GM19043 (cell line): ENCODE data around the gene TBC1D1.

ENCODE experiments used
- ATAC-seq: cut with Tn5 transposase; IDR thresholded peaks from one replicate; pipeline ENCODE4 v1.9.1; 2021; ENCODE audit warnings: low read depth; ENCODE audit not compliant: unreplicated experiment

TBC1D1 gene

DNA sequence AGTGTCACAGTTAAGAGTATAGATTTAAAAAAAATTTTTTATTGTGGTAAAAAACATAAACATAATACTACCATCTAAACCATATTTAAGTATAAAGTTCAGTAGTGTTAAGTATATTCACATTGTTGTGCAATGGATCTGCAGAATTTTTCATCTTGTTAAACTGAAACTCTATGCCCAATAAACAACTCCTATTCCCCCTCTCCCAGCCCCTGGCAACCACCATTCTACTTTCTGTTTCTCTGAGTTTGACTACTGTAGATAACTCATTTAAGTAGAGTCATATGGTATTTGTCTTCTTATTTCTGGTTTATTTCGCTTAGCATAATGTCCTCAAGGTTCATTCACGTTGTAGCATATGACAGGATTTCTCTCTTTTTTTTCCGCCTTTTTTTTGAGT is 181.7 kb downstream of the TBC1D1 start:
- no peak for ATAC-seq

DNA sequence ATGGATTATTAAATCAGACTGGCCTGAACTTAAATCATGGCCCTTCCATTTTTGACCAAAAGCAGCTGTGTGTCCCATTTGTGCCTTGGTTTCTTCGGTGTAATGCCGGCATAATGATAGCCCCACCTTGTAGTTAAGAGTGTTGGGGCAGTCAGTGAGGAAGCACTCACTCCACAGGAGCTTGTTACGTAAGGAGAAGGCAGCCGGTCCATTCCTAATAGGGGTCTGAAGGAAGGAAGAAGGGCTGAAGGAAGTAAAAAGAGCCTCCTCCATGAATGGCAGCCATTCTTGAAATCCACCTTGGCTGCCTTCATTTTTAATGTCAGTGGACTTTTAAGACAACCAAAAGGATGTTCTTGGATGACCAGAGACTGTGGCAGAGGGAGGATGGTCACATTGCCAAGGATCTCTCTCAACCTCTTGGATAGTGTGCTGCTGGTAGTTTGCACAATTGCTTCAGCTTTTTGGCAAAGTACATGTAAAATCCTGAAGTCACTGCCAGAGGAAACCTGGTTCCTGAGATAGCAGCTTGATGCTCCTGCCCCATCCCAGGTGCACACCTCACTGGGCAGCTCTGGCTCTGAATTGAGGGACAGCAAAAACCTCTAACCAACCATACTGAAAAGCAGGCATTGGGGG is 182.8 kb downstream of the TBC1D1 start:
- ATAC-seq = no peak

DNA sequence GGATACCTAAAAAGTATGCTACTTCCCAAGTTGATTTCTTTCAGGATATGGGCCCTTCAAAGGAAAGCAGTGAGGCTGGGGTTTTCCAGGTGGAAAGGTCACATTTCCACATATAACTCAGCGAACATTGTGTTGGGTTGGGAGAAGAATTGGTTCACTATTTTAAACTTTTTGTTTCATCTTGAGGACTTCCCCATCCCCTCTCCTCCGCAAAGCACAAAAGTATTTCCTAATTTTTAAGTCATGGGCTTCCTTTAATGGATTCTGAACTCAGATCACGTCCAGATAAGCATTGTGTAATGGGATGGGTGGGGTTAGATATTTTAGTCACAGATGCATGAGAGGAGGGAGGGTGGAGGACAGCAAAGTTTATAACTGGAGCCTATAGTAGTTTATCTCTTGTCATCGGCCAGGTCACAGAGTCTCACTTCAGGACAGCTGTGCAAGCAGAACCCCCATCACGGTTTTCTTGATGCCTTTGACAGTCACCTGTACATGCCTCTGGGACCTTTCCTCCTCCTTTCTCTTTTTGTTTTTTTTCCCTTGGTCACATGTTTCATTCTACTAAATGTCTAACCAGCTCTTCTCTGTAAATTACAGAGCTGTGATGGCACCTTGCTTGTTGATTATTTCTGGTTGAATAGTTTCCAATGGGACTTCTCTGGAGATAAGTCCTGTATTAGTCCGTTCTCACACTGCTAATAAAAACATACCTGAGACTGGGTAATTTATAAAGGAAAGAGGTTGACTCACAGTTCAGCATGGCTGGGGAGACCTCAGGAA is 184.7 kb downstream of the TBC1D1 start:
- no peak for ATAC-seq

DNA sequence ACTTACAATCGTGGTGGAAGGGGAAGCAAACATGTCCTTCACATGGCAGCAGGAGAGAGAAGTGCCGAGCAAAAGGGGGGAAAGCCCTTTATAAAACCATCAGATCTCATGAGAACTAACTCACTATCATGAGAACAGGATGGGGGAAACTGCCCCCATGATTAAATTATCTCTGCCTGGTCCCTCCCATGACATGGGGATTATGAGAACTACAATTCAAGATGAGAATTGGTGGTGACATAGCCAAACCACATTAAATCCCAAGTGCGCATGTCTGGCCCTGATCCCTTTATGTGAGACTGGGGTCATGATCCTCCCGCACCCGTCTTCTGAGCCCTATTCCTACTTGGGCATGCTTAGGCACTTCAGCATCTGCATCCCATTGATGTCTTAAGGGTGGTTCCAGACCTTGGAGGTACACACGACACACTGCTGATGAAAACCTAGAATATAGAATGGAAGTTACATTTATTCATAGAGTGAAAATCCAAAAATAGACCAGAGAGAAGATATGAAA is 185.3 kb downstream of the TBC1D1 start:
- ATAC-seq = no peak

DNA sequence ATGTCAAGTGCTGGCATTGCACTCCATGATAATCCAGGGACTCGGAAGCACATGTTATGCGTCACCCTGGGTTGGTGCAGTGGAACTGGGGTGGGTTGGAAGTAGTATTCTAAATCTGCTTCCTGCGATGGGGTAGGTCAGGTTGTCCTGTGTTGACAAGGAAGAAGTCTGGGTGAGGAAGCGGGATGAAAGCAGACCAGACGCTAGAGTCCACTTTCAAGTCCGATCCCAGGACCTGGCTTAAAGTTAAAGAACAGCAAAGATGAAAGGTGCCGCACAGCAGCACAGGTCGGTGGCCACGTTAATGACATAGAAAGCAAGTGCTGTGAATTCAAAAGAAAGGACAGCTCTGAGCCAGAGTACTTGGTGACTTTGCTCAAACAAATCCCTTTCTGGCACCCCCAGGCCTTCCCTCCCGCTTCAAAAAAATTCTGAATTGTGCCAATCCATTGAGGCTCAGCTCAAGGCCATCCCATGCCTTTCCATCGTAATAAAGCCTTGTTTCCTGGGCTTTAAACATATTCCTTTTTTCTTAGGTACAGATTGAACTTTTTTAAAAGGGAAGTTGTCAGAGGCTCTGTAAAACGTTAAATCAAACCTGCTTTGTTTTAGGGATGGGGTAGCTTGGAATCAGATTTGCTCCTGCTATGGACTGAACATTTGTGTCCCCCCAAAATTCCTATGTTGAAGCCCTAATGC is 187.1 kb downstream of the TBC1D1 start:
- ATAC-seq = no peak

DNA sequence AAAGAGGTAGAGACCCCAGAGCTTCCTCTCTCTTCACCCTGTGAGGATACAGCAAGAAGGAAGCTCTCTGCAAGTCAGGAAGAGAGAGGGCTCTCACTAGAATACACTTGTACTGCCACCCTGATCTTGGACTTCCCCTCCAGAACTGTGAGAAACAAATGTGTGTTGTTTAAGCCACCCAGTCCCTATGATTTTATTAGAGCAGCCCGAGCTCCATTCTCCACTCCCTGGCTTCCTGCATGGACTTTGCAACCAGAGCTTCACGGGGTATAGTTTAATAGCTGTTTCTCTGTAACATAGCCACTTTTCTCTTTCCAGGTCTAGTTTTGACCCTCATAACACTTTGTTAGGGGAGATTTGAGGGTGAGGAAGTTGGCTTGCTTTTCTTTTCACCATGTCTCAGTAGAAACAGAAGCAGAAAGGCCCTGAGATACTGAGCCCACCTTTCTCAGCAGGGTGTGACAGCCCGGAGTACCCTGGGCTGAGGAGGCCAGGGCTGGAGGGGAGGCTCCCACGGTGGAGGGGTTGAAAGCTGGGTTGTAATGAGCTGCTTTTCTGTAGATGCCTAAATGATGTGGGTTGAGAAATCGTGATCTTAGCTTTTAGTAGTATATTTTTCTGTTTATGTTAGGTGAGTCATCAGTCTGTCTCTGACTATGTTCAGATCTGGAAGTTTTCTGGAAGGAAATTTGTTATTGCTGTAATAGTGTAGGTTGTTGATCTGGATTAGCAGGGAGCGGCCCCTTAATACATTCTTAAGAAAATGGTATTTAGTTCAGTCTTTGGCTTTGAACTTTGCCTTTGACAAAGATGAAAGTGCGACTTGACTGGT is 187.9 kb downstream of the TBC1D1 start:
- no peak for ATAC-seq

DNA sequence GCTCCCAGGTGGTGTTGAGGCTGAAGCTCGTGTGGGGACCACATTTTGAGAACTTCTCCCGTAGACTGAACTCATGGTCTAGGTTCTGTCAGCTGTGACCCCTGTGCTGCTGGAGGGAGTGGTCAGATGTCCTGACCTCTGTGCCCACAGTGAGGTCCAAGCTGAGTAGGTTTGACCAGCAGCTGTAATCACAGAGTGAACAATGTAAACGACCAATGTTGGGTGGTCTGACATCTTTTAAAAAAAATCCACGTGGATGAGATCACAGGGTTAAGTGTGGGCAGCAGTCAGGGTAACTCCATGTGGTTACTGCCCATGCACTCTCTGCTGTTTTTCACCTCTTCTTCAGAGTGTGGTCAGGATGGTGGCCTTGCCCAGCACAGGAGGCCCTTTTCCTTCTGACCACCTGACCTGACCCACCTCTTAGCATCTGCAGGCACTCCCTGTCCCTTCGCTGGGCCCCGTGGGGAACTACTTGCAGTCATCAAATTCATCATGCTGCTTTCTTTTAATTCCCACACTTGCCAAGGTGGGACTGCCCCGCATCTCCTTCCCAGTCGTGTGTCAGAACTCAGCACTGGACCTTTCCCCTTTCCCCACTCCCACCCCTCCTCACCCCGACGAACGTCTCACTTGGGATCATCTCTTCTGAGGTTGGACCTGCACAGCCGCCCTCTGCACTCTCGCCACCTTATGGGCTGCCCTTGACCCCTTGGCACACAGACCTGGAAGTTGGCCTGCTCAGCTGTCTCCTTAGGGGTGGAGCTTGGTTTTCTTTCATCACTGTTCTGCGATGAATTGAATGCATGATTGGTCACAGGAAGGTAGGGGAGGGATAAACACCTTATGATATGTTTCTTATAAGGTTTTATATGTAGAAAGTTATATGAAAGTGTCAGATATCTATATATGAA is 189.4 kb downstream of the TBC1D1 start:
- ATAC-seq = no peak

DNA sequence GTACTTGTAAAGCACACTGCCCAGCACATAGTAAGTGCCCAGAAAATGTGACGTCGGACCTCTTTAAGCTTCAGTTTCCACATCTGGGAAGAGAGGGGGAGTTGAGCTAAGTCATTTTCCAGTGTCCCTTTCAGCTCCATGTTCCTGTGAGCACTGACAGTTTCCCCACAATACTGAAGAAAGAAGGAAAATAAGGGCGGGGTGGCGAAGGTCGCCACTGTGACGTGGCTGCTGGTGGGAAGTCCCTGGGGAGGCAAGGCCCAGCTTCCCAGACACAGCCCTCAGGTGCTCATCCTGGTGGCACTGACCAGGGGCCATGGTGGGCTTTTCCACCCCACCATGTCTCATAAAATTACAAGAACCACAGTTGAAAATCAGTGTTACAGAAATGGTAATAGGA is 191.1 kb downstream of the TBC1D1 start:
- no peak for ATAC-seq

DNA sequence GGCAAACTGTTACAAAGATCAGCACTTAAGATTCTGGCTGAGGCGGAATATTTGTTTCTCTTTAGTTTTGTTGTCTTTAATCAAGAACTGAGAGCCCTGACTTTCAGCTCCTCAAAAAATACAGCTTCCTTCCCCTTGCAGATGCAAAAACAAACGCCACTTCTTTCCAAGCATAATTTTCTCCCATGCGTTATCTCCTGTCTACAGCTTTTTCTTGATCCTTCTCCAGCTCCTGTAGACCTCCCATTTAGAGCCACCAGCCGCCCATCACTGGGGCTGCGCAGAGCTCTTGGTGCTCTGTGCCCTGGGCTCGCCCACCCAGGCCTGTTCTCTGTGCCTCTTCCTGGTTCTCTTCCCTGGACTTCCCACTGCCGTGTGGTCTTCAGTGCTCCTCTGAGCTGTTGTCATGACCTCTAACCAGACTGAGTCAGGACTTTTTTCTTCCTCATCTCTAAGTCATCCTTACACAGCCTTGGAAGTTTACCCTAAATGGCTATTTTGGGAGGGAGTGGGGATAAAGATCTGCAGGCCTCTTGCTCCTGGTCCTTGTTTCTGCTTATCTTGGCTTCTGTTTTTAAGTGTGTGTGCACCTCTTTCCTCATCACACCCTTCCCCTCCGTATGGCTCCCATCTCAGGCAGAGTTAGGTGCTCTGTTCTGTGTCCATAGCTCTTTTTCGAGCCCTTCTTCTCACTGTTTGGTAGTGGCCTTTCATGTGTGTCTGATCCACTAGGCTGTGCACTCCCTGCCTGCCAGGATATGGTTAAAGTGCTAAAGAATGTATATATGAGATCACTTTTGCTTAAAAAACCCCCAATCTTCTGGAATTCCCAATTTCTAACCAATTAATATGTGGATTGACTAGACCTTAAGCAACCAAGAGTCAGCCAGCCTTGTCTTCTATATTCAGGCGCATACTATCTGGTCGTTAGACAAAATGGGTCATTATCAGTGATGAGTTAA is 191.8 kb downstream of the TBC1D1 start:
- ATAC-seq = no peak

DNA sequence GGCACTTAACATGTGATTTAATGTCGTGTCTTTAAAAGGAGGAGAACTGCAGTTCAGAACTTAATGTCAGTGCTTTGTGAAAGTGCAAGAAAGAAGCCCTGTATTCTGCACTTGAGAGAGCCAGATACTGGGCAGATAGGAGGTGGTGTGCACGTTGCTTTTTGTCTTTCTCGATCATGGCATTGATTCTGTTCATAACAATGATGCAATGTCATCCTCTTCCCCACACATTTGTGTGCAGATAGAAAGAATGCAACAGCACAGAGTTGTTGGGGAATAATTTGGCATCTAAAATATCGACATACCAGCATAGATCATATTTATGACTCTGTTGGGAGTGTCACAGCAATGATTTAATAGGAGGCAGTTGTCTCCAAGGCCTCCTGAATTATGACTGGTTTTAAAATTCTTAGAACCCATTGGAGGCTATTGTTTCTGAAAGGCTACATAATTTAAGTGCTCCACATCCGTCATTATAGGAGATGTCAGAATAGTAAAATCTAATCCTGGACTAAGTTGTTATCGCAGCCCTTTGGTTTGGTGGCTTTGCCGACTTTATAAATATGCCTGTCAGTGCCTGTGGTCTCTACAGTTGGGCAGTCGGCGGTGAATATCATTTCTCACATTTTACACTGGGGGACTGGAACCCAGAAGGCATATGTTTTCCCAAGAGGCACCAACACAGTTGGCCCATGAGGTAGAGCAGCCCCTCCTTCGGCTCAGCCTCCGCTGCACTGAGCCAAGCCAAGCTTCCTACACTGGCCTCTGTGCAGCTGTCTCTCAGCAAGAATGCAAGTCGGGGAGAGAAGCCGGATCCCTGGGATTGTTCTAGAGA is 194.2 kb downstream of the TBC1D1 start:
- no peak for ATAC-seq

DNA sequence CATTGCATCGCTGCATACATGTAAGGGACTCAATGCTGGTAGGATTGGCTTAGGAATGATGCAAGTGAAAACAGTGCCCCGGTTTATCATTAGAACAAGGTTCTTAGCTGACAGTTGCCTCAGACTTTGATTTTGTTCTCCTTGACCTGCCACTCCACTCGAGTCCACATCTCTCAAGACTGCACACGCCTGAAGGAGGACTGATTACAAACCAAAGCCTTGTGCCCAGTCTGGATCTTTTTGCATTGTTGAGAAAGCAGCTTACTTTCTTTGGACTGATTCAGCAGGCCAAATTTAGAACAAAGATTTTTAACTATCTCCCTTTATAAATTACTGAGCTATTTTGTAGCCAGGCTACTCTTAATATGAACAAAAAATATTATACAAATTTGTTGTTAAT is 194.9 kb downstream of the TBC1D1 start:
- ATAC-seq = no peak

DNA sequence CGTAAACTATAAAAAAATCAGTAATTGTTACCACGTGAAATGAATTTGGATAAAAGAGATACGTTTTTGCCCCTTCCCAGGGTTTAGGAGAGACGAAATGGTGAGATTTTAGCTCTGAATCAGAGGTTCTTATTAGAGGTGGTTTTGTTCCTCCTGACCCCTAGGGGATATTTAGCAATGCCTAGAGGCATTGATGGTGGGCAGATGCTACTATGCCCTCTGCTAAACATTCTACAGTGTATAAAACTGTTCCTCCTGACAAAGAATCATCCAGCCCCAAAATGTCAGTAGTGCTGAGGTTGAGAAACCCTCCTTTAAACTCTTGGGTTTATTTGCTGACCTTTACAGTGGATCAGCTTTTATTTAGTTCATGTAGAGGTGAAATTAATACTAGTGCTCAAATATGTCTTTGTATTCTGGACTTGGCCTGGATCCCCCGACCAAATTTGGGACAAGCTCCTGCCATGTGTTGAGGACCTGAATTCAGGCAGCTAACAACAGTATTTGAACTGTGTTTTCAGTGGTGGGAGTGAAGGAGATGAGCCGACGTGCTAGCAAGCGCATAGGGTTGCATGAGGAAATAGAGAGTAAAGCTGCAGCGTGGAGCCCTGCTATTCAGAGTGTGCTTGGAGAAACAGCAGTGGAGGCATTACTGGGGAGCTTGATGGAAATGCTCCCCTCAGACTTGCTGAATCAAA is 195.4 kb downstream of the TBC1D1 start:
- ATAC-seq = no peak

DNA sequence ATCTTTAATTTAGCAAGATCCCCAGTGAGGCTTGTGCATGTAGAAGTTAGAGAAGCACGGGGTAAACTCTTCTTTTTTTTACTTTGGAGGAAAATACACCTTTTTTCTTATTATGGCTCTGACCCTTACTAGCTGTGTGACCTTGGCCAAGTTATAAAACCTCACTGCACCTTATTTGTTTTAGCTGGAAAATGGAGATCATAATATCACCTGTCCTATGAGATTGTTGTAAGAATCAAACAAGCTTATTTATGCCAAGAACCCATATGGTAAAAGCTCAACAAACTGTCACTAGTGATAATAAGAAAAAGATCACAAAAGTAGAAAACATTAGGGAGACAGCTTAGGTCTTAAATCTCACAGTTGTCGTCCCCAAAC is 196.0 kb downstream of the TBC1D1 start:
- no peak for ATAC-seq

DNA sequence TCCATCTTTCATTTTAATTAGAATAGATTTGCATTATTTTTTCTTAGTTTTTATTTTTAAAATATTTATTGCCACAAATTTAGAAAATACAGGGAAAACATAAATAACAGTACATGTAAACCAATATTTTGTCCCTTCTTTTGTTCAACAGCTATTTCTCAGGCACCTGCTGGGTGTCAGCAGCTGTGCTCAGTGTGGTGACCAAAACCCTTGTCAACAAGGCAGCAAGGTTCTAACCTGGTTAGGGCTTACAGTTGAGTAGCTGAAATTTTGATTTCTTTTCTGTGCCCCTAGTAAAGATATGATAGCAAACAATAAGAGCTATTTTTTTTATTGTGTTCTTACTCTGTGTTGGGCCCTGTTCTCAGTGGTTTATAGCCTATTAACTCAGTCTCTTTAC is 197.4 kb downstream of the TBC1D1 start:
- no peak for ATAC-seq

DNA sequence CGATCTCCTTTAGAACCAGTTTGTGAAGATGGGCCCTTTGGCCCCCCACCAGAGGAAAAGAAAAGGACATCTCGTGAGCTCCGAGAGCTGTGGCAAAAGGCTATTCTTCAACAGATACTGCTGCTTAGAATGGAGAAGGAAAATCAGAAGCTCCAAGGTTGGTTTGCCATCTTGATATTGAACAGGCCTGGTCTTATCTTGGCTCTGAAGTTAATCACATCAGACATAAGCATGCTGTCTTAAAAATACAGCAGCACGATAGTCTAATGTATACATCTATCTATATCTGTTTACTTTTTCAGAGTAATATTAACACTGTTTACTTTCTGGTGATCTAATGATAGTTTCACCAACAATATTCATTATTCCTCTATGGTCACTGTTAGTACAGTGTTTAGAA is 199.1 kb downstream of the TBC1D1 start:
- ATAC-seq = no peak

DNA sequence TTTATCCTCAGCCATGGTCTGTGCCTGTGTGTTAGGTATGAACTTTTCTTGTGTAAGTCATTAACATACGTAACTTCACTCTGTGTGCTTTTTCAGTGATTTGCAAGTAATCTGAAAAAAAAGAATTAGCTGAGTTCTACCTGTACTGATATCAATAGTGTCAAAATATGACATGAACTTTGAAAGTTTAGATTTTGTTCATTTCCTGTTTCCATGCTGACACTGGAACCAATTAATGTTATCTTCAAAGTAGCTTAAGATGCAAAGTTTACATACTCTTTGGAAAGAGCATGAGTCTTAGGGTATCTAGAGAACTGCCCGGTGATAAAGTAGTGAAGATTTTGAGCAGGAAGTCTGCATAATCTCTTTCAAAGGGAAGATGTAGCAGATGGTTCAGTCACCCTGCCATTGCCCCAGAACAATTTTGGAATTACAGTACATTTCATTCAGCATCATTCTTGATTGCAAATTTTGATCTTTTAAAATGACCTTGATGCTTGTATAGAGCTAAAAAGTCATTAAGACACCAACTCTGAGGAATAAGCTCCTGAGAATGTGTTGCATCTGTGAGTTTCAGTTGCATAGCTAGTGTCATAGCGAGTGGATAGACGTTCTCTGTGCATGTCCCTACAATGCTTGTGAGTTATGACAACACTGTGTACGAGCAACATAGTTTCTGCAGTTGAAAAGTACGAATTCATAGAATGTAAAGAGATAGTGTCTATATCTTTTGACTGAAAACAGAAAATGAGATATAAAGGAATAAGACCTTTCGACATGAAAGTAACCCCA is 199.8 kb downstream of the TBC1D1 start:
- no peak for ATAC-seq
